T-helper 22 cell (primary cell): ENCODE results near the gene MFRP.

Source experiments
- DNase-seq: peaks from one replicate; pipeline ENCODE4 v3.0.0-alpha.2; 2020; ENCODE audit warnings: low read depth

The MFRP gene

DNA sequence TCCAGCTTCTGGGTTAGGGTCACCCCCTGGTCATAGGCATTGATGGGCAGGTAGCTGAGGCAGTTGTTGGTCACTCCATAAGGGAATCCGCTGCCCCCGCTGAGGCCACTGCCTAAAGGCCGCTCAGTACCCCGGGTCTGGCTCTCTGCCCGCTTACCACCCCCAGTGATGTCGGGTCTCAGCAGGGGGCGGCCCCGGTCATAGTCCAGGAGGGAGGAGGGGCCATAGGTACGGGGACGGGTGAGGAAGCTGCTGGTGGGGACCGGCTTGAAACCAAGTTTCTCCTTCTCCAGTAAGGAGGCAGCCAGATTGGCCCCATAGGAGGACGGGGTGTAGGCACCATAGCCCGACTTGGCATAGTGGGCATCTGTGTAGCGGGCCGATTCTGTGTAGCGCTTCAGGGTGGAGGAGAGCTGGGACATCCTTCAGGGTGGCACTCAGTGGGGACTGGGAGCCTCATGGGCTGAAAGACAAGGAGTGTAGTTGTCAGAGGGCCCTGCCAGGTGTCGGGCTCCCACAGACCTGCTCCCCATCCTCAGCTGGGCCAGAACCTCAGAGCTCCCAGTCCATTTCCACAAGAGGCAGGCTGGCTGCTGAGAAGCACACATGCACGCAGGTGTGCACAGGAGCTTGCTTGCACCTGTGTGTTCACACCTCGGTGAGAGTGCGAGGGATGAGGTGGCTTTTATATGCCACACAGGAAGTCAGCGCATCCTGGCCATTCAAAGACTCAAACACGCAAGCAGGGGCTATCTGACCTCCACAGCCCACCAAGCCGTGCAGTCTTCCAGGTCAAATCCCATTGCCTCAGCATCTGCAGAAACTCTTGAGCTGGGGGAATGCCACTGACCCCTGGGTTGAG lies 26.8 kb upstream of the MFRP start:
- no peak for DNase-seq

DNA sequence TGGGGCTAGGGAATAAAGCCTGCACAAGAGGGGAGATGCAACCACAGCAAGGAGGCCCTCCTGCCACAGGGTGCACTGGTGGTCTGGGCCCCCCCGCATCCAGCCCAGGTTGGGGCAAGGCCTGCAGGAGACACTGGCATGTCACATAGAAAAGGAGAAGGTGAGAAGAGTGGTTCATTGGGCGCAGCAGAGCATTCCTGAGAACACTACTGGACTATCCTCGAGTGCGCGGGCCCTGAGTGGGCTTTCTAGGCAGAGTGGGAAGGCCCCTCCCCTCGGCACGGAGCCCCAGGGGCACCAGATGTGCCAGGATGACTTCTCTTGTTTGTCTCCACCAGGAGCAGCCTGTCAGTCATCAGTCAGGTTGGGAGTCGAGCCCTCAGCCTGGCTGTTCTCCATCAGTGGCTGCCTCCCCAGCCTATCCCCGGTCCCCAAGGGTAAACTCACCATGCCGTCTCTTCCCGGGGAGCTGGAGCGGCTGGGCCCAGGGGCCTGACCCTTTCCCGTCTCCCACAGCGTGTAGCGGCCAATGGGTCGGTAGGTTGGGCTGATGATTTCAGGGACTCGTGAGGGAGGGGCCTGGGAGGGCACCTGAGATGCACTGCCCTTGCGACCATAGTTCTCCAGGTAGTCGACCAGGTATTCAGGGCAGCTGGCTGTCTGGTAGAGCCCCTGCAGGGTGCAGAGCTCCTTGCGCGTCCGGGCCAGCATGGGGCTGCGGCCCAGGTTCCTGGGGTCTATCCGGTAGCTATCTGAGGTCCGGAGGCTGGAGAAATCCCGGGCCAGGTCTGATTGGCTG lies 26.0 kb upstream of the MFRP start:
- DNase-seq = no peak

DNA sequence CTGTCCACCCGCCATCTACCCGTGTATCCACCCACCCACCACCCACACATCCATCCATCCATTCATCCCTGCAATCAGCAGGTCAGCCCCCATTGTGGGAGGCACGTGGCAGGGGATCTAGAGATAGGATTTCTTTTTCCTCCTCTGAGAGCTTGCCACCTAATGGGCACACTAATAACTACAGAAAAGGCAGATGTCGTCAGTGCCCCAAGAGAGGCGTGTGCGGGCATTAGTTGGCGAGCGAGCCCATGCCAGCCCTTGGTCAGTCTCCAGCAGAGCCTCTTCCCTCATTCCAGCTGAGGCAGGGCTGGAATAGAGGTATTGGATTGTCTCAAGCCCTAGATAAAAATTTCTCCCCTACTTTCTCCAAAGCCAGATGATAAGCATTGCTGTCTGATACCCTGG lies 25.3 kb upstream of the MFRP start:
- DNase-seq = no peak

DNA sequence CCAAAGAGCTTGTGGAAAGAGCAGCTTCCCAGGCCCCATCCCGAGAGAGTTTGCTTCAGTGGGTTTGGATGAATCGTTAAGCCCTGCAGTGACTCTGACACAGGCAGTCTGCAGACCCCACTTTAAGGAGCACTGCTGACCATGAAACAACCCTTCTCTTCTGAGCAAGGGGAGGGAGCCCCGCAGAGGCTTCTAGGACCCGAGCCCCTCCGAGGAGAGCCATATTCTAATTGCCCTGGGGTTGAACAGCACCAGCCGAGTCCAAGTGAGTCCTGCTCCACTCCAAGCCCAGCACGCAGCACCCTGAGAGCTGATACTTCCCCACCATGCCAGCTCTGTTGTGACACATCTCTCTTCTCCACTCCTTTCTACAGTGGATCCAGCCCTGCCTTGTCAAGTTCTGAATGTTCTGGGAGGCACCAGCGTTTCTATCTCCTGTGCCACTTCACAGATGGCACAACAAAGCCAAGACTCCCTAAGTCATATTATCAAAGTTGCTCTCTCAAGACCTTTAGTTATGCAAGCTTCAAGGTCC lies 24.6 kb upstream of the MFRP start:
- DNase-seq = no peak

DNA sequence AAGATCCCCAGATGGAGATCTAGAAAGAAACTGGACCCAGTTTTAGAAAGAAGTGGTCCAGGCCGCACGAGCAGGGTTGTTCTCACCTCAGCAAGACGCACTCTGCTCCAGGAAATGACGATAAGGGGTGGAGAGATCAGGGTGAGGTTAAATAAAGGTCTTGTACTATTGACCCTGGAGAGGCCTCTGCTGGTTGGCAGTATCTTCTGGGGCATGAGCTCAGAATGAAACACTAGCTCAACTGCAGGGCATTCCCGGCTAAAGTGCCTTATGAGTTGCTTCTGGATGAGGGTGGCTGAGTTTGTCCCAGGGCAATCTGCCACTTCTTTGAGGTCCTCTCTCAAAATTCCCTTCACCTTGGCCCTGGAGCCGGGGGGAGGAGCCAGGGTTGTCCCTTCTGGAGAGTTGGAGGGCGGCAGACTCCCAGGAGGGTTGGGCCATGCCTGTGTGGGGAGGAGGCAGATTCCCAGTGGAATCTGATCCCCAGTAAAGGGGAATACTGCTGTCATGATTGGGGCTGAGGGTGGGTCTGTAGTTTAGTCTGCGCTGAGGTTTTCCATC lies 24.1 kb upstream of the MFRP start:
- DNase-seq = no peak

DNA sequence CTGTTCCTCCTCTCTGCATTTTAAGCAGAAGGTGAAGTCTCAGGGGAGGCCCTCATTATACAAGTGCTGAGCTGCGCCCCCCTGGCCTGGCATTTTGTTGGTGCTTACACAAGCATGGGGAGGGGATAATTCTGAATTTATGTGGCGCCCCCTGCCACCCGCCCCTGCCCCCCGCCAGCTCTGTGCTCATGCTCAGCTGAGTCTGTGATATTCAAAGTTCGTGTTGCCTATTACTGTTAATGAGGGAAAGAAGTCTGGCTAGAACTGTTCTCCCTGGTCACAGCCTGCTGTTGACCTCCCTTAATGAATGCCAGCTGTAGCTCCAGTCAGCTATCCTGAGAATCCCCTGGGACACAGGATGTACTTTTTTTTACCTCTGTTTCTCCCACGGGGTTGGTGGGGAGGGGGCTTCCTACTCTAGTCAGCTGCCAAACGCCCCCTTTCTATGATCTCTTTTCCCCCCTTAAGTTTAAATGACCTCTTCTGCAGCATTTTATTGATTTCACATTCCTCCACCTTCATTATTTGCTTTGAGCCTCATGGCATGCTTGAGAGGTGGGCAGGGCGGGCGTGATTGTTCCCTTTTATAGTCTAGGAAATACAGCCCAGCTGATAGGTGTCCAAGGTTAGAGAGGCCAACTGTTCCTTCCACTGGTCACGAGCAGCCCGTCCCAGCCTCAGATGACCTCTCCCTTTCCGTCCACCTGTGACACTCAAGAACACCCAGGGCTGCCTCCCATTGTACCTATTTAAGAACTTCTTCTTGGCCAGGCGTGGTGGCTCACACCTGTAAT lies 22.8 kb upstream of the MFRP start:
- DNase-seq = no peak

DNA sequence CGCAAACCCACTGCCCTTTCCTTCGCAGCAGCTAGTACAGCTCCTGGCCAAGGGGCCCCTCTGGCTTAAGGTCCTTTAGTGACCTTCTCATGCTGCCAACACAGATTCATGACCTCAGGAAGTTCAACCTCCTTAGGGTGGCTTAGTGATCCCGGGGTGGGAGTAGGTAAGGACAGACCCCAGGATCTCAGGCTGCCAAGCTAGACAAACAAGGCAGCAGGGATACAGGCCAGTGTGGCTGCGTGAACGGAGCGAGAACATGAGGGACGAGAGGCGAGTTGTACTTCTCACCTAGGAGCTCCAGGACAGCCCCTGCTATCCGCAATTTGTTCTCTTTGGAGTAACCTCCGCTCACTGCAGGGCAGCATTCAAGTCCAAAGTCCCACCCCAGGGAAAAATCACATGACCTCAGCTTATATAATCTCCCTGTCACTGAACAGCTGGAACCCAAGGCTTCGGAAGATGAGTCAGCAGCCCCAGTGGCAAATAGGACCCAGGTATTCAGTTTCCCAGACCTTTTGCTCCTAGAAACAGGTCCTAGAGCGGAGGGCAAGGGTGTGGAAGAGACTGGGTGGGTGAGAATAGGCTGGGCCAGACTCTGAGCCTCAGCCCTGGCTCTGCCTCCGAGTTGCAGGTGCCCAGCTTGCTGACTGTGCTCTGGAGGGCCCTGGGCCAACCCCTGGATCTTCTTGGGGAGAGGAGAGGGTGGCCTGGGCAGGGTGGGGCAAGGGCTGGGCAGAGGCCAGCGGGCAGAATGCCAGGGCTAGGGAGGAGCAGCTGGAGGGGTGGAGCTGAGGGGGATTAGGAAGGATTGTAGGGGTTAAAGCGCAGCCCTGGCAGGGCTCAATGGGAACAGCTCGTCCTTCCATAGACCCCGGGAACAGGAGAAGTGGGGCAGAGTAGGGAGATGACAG lies 21.9 kb upstream of the MFRP start:
- no peak for DNase-seq

DNA sequence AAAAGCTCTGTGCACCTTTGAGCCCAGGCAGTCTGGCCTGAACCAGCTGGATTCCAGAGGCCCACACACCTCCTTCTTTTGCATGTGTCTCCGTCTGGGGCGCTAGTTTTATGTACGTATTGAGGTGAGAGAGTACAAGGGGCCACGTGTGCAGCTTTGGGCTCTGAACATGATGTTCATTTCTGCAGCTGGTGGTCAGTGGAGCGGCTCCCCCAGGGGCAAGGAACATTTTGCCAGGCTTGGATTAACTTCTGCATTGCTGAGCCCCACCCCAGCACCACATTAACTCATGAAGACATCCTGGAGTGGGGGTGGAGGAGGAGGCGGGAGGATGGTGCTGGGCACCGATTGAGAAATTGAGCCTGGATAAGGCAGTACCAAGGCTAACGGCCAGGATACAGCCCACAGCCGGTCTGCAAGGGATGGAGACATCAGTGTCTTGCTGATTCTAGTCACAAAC lies 21.2 kb upstream of the MFRP start:
- DNase-seq = no peak

DNA sequence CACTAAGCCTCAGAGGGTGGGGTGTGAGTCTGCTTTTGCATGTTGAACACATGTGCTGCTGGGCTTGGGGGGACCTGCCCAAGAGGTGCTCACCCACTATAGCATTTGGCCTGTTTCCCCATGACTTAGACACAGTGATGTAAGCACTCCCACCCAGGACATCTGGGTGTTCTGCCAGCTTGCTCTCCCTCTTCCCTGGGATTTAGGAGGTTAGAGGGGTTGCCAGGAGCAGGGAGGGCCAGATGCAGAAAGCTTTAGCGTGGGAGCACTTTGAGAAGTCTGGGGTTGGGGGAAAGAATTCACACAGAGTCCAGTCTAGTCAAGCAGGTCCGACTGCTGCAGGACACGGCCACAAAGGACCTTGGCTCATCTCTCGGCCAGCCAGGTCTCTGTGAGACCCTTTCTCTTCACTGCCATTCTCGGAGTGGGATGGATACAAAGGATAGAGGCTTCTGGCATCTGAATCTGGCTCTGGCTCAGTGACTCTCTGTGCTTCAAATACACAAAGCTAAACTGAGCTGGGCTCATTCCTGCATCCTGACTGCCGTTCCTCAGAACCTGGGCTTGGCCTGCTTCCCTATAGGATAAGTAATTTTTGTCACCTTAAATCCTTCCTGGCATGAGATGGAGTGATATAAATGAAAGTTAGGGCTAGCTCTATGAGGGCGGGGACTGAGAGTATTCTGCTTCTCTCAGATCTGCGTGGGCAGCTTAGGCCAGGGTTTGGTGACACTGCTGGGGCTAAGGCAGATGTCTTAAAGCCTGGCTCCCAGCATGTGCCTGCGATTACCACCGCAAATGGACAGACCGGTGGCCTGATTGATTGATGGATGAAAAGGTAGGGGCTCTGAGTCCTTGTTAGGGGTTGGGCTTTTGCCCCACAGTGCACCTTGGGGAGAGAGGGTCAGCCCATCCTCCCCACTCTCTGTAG lies 20.4 kb upstream of the MFRP start:
- DNase-seq = no peak

DNA sequence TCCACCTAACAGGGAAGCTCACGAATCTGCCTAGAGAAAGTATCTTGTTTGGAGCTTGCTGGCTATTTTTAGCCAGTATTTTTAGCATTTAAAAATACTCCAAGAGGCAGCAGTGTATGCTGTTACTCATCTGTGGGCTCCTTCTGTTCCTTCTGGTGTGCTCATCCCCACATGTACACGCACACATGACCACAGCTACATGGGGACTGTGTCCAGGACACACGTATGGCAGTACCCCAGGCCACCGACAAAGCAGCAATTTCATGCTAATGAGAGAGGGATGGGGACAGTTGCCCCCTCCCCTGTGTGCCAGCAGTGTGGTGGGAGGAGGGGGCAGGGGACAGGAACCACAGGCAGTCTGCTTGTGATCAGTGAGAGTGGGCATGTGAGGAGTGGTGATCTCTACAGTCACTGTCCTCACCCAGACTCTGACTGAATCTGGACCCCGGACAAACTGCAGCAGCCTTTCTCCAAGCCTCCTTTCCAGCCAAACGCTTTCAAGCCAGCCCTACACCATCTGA lies 18.6 kb upstream of the MFRP start:
- no peak for DNase-seq

DNA sequence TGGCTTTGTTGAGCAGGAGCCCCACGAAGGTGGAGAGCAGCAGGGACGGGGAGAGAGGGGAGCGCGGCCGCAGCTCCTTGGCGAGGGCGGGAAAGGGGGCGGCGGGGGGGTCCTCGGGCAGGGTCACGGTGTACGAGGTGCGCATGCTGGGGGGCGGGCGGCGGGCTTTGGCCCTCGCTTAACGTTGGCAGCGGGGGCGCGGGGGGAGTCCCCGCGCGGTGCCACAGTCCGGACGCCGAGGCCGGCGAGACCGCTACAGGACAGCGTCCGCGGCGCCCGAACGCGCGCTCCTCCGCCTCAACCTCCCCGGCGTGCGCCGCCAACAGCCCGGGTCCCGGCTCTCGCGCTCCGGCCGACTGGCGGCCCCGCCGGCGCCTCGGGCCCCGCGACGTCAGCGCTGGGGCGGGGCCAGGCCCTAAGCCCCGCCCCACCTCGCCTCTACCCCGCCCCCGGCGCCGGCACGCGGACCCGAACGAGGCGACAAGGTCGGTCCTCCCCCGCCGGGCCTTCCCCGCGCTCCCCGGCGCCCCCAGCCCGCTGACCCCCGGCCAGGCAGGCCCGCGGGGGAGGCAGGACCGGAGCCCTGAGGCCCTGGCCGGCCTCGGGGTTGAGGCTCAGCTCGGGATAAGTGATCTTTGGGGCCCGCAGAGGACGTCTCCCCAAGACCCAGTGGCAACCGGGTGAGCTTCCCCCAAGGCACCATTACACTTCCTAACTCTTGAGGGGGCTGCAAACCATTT lies 17.5 kb upstream of the MFRP start:
- peak; percentile 24 for DNase-seq

DNA sequence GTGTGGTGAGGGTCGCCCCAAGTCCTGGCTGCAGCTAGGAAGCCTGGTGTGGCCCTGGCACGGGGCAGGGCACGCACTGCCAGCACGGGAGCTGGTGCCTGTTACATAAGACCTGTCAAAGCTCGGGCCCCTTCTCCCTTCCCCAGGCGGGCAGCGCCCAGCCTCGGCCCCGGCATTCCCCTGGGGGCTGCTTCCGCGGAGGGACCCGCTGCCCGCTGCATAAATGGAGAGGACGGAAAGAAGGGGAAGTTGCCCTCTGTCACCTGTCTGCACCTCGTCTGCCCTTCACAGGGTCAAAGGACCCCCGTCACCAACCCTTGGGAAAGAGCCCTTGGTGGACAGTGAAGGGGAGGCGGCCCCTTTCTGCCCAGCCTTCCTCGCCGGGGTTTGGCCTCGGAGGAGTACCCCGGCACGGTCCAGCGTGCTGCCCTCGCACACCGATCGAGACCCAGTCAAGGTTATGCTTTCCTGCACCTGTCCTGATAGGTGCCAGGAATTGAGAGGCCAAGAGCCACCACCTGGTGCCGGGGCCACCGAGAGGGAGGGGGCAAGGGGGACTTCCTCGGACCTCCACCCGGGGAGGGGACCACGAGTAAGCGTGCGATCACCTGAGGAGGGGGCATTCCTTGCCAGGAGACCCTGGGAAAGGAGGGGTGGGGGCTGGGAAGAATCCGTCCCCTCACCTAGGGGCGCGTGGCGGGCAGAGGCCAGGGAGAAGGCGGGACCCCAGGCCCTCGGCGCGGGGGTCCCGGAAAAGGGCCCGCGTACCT lies 16.8 kb upstream of the MFRP start:
- no peak for DNase-seq

DNA sequence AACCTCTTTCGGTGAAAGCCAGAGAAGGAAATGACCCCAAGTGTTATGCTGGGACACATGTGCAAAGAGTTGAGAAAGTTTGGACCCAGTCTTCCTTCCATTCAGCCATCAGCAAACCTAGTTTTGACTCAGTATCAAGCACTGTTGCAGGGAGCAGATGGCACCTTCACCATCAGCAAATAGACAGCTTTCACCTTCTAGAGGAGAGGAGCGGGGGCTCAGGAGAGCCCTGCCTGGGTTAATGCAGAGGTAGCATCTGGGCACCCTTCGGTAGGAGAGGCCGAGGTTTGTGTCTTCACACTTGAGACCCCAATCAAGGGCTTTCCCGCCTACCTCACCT lies 16.2 kb upstream of the MFRP start:
- DNase-seq = no peak

DNA sequence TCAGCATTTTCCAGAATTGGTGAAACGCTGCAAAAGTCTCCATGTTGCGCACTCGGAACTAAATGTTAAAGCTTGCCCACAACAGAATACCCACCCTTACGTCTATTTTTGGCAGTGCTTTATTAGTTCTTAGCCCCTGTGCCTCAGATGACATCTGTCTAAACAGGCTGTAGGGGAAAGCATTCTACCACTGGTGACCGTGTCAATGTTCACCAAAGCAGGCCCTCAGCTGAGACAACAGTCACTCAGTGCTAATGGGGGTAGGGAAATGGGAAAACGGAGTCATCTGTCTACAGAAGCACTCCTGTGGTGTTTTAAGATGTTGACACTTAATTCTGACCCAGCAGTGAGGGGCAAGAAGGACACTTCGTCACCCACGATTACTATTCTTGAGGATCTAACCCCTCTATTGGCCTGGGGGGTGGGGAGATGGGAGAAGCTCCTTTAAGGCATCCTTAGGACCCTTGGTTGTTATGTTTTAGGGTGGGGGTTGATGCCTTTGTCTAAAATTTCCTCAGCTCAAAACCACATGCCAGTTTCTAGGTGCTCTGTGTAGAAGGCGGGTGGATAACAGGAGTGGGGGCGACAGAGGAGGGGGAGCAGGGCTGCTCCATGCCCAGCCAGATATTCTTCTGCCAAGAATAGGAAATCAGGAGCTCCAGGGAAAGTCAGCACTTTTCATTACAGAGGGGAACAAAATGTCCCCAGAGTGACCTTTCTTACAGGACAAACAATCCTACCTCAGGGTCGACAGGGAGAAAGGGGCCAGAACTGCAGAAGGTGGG lies 15.6 kb upstream of the MFRP start:
- DNase-seq = no peak

DNA sequence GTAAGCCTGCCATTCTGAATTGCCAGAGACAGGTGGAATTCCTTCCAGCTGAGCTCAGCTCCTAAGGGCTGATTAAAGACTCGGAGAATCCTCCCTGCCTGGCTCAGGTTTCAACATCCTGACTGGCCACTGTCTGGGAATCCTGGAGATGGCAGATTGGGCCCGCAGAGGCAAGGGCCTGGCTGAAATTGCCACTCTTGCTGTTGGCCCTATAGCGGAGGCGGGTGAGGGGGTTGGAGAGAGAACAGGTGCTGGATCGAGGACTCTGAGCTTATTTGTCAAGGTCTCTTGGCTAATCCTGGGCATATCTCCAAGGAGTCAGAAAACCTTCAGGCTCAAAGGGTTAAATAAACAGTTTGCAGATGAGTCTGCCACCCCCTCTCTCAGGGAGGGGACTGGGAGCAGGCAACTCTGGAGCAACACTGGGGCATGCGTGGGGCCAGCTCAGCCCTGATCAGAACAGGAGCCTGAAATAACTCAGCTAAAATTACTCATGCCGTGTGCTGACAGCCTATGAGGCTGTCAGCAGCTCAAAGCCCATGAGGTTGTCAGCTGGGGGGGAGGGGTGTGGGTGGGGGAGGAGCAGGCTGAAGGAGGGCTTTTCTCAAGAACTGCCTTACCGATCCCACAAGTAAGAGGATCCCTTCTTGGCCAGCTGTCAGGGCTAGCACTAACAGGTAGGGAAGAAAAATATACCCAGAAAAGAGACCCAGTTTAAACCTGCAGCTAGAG lies 14.7 kb upstream of the MFRP start:
- DNase-seq = no peak

DNA sequence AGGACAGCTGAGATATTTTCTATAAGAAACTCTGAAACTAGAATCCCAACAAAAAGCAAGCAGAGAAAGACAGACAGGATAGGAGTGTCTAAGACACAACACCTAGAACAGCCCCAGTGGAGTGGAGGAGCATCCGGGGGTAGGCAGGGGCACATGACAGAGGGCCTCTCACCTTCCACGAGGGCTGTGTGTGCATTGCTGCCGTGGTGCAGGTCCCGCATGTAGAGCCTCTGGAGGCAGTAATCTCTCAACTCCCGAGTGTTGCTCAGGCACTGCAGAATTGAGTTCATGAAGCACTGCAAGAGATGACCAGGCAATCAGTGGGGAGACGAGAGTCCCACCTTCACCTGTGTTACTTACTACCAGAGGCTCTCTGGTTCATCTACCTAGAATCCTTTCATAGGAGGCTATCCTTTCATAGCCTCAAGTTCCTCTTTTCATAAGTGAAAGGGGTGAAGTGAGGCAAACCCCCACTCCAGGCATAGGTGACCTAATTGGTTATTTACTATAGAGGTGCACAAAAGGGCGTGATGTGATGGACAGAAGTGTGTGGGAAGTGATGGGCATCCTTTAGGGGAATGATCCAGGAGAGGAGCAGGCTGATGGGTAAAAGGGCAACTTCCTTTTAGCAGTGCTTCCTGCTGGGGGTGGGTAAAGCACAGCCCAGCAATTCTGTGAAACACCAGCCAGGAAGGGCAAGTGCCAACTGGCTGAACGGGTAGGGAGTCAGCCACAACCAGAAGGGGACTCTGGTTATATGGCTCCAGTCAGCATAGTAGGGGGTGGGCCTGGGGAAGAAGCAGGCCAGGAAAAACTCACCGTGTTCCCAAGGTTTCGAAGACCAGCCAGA lies 13.1 kb upstream of the MFRP start:
- DNase-seq = no peak
